Measurements from ENCODE around the gene ABCA12.

- TF ChIP-seq, protein P1, sequence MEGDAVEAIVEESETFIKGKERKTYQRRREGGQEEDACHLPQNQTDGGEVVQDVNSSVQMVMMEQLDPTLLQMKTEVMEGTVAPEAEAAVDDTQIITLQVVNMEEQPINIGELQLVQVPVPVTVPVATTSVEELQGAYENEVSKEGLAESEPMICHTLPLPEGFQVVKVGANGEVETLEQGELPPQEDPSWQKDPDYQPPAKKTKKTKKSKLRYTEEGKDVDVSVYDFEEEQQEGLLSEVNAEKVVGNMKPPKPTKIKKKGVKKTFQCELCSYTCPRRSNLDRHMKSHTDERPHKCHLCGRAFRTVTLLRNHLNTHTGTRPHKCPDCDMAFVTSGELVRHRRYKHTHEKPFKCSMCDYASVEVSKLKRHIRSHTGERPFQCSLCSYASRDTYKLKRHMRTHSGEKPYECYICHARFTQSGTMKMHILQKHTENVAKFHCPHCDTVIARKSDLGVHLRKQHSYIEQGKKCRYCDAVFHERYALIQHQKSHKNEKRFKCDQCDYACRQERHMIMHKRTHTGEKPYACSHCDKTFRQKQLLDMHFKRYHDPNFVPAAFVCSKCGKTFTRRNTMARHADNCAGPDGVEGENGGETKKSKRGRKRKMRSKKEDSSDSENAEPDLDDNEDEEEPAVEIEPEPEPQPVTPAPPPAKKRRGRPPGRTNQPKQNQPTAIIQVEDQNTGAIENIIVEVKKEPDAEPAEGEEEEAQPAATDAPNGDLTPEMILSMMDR (IDR thresholded peaks at IDR 0.05), result no peak
- no peak for TF ChIP-seq POLR2A (IDR thresholded peaks at IDR 0.05)
Observed at GRCh38 chr2:215060861-215061536, 77.4 kb downstream of the ABCA12 start.

Data from lower leg skin (tissue), 3 donors.